Activated naive CD4-positive, alpha-beta T cell (primary cell): Measurements from ENCODE around the gene EIF2AK3.
"Not testable (repeated sequence)": the region's sequence is repeated elsewhere in the genome, so short reads cannot be mapped to it uniquely, and the experiment has no call there.

ENCODE experiments used
- DNase-seq, 4 experiments: peaks; one replicate each; lab custom pipeline; 2025; lab: John Stamatoyannopoulos, UW

Gene EIF2AK3

DNA sequence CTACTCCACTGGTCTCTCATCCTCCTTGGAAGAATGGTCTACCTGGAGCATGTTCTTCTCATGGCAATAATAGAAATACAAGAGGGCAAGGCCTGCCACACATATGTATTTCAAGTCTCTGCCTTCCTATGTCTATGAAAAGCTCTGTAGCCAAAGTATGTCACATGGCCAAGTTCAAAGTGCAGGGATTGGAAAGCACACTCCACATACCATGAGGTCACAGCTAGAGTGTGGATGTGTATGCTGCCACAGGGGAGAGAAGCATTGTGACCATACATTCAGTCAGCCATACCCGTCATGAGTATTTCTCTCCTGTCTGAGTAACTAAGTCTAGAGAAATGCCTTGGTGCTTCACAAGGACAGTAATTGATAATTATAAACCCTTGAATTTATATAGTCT, 8.8 kb upstream of the EIF2AK3 start:
- no peak for DNase-seq

DNA sequence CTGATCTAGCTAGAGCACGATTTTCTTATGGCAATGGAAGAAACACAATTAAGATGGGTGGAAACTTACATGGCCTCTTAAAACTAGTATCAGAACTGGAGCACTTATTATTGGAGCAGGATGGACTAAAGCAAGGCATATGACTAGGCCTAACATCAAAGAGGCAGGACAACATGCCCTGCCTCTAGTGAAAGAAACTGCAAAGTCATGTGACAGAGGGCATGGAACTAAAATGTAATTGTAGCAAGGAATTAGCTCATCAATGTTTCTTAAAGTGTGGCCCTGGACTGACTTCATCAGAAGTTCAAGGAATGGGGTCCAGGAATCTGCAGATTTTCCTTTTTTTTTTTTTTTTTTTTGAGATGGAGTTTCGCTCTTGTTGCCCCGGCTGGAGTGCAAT, 5.3 kb upstream of the EIF2AK3 start:
- no peak for DNase-seq

DNA sequence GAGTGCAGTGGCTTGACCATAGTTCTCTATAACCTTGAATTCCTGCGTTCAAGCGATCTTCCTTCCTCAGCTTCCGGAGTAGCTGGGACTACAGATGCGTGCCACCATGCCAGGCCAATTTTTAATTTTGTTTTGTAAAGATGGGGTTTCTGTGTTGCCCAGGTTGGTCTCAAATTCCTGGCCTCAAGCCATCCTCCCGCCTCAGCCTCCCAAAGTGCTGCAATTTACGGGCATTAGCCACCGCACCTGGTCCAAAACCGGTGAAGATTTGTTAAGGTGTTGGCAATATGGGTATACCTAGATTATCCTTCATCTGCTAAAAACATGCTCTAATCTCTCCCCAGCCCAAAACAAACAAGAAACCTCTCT, 1.3 kb upstream of the EIF2AK3 start:
- no peak for DNase-seq

DNA sequence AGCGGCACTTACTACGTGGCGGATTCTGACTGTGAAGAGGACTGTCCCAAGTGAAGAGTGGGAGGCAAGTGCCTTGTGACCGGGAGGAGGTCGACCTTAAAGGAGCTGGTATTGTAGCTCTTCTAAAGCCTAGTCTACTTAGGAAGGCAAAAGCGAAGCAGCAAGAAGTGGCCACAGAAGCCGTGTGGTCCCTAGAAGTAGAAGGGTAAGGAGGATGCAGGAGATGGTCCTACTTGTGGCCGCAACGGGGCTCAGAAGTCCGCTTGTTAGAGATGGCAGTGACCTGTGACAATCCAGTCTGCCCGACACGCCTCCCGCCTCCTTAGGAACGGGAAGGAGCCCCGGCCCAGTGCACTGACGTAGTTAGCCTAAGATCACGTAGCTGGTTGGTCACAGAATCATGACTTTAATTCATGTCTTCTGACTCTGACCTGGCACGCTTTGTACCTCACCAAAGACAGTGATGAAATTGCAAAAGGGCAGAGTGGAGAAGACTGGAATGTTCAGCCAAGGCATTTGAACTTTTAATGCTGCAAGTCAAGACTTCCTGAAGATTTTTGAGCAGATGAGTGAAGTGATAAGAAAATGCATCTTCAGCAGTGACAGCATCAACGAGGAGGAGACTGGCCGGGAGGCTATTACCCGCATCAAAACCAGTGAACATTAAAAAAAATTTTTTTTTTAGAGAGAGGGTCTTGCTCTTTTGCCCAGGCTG, 749 bp upstream of the EIF2AK3 start:
- peak; percentile 47 to 65 (median 58) for DNase-seq

DNA sequence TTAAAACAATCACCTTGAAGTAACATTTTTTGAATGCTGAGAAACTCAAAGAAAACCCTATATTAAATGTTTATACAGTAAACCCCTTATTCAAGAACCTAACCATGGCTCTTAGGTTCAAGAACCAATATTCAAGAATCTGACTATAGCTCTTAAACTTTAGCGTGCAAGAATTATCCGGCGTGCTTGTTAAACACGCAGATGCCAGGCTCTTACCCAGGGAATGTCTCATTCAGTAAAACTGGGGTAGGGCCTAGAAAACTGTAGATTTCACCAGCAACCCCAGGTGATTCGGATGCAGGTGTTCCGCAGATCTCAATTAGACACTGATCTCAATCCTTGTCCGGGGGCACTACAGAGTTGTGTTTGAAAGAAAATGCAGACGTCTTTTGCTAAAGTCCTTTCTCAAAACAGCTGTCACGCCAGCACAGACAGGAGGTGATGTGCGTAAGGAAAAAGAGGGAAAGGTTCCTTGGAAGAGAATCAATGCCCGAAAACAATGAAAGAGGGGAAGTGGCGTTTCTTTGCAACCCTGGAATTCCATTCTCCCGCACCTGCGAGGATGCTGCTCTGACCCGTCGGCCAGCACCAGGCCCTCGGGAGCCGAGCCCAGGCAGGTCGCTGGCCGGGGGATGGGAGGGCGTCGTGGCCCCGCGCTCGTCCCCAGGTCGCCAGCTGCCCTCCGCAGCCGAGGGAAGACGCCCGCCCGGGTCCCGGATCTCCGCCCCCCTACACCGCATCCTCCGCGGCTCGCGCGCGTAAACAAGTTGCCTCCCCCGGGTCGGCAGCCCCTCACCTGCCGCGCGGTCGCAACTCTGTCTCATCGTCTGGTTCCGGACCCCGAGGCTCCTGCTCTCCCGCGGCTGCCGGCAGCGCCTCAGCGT, 851 bp downstream of the EIF2AK3 start:
- DNase-seq, result peak in 3 of 4 experiments; percentile 32 to 59 (median 42)

DNA sequence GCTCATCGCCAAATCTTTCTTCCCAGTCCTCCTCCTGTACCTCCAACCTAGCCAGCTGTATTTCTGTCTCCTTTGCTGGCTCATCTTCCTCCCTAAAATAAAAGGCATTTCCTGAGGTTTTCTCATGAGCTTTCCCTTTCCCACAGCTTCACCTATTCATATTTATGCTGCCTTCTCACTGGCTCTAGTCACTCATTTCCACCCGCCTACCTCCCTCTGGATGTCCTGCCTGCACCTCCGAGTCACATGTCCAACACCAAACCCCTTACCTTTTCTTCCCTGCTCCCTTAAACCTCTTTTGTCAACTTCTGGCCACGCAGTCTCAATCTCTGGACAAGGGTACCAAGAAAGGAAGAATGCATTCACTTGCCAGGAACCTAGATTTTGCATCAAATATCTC, 2.8 kb downstream of the EIF2AK3 start:
- no peak for DNase-seq

DNA sequence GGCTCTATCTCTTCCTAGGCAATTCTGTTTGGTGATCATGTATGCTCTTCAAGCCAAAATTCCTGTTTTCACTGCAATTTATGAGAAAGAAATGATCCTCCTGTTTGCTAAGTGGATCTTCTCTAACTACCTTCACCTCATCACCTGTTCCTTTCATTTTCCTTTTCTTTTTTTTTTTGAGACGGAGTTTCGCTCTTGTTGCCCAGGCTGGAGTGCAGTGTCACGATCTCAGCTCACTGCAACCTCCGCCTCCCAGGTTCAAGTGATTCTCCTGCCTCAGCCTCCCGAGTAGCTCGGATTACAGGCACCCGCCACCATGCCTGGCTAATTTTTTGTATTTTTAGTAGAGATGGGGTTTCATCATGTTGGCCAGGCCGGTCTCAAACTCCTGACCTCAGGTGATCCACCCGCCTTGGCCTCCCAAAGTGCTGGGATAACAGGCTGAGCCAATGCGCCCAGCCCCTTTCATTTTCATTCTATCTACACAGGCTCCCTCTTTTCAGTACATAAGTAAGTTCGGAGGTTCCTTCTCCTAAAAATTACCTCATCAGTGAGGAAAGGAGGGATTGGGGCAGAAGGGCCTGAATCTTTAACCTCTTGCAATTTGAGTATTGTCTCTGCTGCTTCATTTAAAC, 3.3 kb downstream of the EIF2AK3 start:
- DNase-seq, result not testable (repeated sequence)

DNA sequence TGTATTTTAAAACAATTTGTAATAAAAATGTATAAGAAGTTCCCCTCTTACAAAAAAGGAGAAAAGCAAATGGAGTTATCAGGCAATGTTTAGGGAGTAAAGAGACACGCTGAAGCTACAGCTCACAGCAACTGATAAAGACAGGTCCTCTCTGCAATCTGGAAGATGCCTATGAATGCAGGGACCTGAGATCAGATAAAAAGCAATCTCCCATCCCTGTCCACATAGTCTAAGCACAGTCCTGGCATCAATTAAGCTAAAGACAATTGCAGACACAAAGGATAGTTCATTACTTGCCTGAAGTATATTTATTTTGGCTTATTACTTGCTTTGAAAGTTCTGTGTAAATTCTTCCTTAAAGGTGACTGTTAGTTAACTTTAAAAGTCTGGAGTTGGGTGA, 5.0 kb downstream of the EIF2AK3 start:
- no peak for DNase-seq

DNA sequence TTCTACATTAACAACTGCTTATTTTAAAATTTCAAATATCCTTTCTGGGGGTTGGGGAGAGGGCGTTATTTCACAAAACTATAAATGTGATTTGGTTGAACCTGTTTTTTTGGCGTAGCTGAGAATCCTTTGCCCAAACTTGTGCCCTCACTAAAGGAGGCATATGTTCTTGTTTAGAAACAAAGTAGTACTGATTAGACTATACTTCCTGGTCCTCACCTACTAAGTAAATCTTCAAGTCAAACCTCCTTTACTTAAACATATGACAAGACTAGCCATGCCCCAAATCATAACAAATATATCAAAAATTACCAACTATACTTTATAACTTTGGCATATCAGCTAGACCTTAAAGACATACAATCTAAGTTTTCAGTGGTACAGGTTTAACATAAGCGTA, 5.8 kb downstream of the EIF2AK3 start:
- no peak for DNase-seq

DNA sequence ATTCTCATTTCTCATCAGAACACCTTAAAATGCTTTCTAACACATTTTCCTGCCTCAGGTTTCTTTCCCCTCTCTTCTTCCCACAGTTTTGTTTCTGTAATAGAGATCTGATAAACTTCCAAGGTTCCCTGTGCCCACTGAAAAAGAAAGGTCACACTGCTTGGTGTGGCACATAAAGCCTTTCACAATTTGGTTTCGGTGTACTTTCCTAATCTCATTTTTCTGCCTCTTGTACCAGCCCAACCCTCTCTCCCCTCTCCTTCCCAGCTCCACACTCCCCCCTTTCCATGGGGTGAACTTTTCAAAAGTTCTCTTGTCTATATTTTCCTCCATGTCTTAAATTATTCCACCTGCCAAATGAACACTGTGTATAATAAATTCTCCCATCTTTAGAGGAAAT, 7.2 kb downstream of the EIF2AK3 start:
- DNase-seq, result no peak

DNA sequence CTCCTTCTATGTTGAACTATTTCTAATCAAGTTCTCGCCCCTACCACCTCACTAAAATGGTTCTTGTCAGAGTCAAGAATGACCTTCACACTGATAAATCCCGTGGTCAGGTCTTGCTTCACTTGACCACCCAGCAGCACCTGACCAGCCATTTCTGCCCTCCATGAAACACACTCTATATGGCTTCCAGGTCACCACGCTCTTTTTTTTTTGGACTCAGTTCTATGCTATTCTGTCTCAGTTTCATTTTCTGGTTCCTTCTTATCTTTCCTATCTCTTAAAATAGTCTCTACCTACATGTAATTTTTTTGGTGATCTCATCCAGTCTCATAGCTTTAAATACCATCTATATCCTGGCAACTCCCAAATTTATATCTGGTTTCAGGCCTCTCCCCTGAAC, 11.4 kb downstream of the EIF2AK3 start:
- DNase-seq, result no peak

DNA sequence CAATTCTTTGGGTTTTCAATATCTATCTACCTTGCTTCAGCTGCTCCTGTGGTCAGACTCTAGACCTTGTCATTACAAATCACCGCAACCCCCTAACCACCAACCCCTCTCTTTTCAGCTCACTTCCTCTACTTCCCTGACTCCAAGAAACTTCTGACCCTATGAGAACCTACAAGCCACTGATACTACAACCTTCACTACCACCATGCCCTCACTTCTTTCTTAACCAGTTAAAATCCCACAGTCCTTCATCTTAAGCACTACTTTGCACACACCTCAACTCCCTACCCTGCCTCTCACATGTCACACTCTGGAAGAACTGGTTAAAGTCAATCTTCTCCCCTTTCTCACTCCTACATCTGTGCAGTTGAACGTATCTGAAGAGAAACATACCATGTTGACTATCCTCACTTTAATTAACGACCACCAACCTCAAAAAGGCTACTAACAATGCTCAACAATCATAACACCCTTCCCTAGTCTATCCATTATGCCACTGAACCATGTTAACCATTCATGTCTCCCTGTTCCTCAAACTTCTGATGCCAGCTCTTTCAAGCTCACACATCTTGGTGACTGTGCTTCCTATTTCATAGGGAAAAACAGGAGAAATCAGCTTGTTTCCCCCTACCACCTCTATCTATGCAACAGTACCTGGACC, 12.6 kb downstream of the EIF2AK3 start:
- no peak for DNase-seq

DNA sequence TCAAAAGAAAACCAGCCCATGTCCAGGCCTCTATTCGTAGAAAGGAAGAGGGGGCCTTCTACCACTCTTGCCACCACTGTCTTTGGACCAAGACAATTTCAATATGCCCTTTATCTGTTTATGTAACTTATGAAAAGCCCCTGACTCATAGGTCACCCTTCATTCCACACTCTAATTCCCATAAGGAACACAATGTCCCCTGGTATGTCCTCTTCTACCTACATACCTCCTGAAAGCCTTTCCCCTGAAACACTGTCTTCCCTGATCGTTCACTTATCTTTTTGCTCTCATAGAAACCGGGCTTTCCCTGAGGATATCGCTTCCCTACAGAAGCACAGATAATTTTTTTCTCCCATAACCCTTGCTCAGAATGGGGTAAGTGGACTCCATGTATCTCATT, 13.3 kb downstream of the EIF2AK3 start:
- no peak for DNase-seq

DNA sequence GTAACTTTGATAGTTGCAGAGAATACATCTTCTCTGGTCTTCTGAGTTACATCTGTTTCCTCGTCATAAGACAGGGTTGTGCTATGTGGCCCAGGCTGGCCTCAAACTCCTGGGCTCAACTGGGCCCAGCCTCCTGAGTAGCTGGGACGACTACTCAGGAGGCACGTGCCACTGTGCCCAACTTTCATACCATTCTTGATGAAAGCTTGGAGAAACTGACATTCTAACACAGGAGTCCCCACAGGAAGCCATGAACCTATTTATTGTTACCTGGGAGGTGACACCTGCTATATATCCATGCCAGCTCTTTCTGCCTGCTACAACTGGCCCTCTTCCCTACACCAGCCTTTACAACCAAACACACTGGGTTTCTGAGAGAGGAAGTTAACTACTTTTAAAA, 19.1 kb downstream of the EIF2AK3 start:
- no peak for DNase-seq

DNA sequence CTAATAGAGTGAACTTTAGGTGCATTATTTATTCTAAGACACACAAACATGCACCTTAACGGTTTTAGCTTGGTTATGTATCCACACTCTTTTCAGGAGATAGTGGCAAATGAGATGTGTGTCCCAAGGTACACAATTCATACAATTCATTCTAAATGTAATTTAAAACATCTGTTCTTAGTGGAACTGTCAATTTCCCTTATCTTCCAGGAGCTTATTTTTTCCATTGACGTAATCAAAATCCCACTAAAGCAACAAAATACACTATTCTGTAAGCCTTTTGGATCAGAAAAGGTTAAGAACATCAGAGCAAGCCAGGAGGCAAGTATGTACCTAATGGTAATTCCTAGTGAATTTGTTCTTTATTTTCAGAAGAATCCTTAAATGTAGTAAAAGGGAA, 19.8 kb downstream of the EIF2AK3 start:
- no peak for DNase-seq

DNA sequence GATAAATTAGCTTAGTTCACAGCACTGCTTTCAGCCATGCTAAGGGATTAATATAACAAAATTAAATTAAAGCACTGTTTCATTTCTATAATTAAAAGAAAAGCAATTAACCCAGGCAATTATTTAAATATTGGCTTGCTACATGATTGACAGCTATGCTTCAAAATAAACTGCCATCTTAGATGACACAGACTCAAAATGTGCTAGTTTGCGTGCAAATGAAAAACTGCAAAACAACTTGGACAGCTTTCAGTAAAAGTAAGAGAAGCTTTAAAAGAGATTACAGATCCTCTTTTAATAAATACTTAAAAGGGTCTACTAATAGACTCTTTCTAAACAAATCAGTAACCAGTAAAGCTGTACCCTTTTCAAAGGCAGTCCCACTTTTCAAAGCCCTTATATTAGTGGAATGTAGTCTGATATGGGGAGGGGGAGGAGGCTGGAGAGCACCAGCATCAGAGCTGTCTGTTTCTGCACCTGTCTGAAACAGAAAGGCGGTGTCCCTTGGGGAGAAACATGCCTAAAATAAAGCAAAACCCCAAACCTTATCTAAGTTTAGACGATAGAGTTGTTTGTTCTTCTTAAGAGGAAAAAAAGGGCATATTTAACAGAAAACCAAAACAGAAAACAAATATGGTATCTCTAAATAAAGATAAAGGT, 20.8 kb downstream of the EIF2AK3 start:
- no peak for DNase-seq

DNA sequence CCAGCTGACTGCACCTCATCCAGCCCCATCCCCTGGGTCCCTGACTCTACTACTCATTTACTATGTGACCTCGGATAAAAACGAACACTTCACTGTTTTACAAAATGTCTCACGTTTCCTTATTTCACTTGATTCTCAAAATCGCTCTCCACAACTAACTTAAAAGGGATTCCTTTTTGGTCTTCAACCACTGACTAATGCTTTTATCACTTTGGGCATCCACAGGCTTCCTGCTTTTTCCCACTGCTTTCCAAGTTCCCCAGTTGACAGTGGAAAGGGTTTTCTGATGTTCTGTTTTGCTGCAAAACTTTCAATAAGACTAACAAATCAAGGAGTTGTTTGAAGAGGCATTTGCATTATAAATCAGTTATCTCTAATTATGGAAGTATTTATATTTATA, 24.1 kb downstream of the EIF2AK3 start:
- DNase-seq, result no peak

DNA sequence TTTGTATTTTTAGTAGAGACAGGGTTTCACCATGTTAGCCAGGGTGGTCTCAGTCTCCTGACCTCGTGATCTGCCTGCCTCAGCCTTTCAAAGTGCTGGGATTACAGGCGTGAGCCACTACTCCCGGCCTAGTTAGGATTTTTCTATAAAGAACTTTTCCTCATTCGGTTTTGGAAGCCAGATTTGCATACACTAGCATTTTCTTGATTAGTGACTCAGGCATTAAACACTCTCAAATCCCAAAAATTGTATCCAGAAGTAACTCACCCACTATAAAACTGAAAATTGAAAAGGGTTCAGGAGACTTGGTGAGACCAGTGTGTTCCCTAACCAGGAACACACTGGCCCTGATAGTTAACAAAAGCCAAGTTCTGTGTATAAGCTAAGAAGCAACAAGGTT, 25.2 kb downstream of the EIF2AK3 start:
- no peak for DNase-seq

DNA sequence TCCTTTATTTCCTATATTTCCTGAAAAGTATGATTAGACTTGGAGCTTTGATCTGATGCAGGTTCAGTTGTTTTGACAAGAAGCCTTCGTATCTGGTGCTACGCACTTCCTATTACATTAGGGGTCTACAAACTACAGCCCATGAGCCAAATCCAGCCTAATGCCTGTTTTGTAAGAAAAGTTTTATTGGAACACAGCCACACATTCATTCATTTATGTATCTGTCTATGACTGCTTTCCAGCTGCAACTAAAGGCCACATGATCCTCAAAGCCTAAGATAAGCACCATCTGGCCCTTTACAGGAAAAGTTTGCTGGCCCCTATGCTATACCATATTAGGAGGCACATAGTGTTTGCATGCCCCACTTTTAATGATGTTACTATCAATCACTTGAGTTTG, 26.0 kb downstream of the EIF2AK3 start:
- DNase-seq, result no peak

DNA sequence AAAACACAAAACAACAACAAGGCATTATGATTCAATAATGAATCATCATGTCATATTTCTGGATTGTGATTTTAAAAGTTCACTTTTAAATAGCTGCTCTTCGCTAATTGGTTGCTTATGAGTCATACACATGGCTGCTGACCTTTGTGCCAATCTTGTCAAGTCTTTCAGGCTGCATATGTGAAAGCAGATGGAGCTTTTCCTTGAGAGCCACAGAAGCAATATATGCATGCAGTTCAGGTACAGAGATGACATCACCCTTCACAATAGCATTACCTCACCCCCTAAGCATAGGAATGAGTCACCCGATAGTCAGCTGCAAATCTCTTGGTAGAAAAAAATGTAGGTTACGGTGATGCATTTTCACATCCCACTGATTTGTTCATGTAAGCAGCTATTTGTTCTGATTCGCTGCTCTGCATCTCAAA, 27.2 kb downstream of the EIF2AK3 start:
- DNase-seq, result no peak

DNA sequence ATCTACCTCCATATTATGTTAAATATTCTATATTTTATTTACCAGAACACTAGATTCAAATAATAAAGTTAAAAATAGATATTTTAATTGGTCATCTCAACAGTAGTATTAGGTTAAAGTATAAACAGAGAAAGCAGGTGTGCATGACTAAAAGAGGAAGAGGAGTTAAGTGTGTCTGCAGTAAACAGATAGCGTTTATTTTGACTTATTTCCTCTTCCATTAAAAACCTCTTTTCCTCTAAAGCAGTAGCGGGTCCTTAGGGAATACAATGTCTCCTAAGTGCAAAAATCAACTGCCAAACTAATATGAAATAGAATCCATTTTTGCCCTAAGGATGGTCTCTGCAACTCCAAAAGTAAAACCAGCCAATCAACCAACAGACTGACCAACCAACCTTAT, 27.7 kb downstream of the EIF2AK3 start:
- no peak for DNase-seq

DNA sequence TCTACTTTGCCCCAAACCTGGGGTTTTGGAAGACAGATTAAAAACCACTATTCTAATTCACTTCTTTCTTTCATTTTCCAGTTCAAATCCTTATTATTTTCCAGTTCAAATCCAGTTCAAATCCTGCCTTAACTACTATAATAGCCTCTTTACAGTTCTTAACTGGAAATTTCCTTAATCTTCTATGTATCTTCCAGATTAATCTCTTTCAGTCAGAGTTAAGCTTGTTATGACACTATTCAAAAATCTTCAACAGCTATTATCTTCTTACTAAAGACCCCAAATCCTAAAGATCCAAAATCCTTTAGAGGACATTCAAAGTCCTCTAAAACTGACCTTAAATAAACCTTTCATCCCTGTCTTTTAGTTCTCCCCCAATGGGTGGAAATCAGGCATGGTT, 30.1 kb downstream of the EIF2AK3 start:
- DNase-seq, result no peak
